ENCODE data around the gene ATP2B1.
A peak's percentile ranks its signal among the peaks of the same experiment; 100 is the strongest.

The ATP2B1 gene

GRCh38 chr12:89542912-89543592, 165.6 kb downstream of the ATP2B1 start:
- Histone ChIP-seq H3K27ac (no peak overlapping the region), H3K36me3 (no peaks in the 10 kb centered on the region), H3K4me2 (peak overlapping the region in 3 of 11 experiments; percentile 44 to 71 (median 58); a peak in 6 of 22 replicates), H3K9ac (no peak overlapping the region), H3K27me3 (no peaks in the 10 kb centered on the region), H4K20me1 (0 out of 22 replicates have a peak, but pooled peaks cover 0 to 4% (median 0%) of the 10 kb centered on the region in 11 experiments), H3K9me3 (replicated peaks in 1 of 11) (no peaks in the 10 kb centered on the region), H3K4me1 (peaks cover 16 to 49% (median 25%) of the 10 kb centered on the region in 10 experiments), H3K4me3 (no peak overlapping the region)
- TF ChIP-seq Cebpa-rat (IDR thresholded peaks at IDR 0.05), result no peak

GRCh38 chr12:89542236-89542635, 166.4 kb downstream of the ATP2B1 start:
- no peaks in the 10 kb centered on the region for H3K36me3 ChIP-seq
- no peaks in the 10 kb centered on the region for H3K27me3 ChIP-seq
- TF ChIP-seq Cebpa-rat (IDR thresholded peaks at IDR 0.05), result no peak
- peak overlapping the region in 1 of 11 experiments; percentile 71; a peak in 3 of 22 replicates for H3K4me2 ChIP-seq
- H3K9ac ChIP-seq, result no peak overlapping the region
- 0 out of 22 replicates have a peak, but pooled peaks cover 0 to 4% (median 0%) of the 10 kb centered on the region in 11 experiments for H4K20me1 ChIP-seq
- H3K9me3 ChIP-seq (replicated peaks in 1 of 11), result no peaks in the 10 kb centered on the region
- H3K4me3 ChIP-seq, result no peak overlapping the region
- H3K4me1 ChIP-seq, result peaks cover 16 to 47% (median 25%) of the 10 kb centered on the region in 10 experiments
- no peak overlapping the region for H3K27ac ChIP-seq

GRCh38 chr12:89540586-89540985, 168.1 kb downstream of the ATP2B1 start:
- Histone ChIP-seq H3K27me3 (no peaks in the 10 kb centered on the region), H4K20me1 (0 out of 22 replicates have a peak, but pooled peaks cover 0 to 4% (median 0%) of the 10 kb centered on the region in 11 experiments), H3K9ac (no peak overlapping the region), H3K9me3 (replicated peaks in 1 of 11) (no peaks in the 10 kb centered on the region), H3K4me1 (peaks cover 14 to 32% (median 20%) of the 10 kb centered on the region in 10 experiments), H3K4me2 (no peak overlapping the region), H3K27ac (no peak overlapping the region), H3K36me3 (no peaks in the 10 kb centered on the region), H3K4me3 (no peak overlapping the region)
- TF ChIP-seq Cebpa-rat (IDR thresholded peaks at IDR 0.05), result no peak

- H3K4me2 ChIP-seq, result no peak overlapping the region
Observed at GRCh38 chr12:89539426-89540223, 169.0 kb downstream of the ATP2B1 start.

GRCh38 chr12:89538897-89539296, 169.7 kb downstream of the ATP2B1 start:
- no peak for TF ChIP-seq Cebpa-rat (IDR thresholded peaks at IDR 0.05)
- H4K20me1 ChIP-seq, result peaks cover 0 to 6% (median 2%) of the 10 kb centered on the region in 11 experiments; a peak in 4 of 22 replicates
- H3K9ac ChIP-seq, result no peak overlapping the region

More at GRCh38 chr12:89539426-89540223, 169.0 kb downstream of the ATP2B1 start:
- TF ChIP-seq Cebpa-rat (IDR thresholded peaks at IDR 0.05), result no peak
- H3K9me3 ChIP-seq (replicated peaks in 1 of 11), result no peaks in the 10 kb centered on the region
- no peak overlapping the region for H3K9ac ChIP-seq
- H3K4me1 ChIP-seq, result peaks cover 5 to 22% (median 10%) of the 10 kb centered on the region in 10 experiments
- no peaks in the 10 kb centered on the region for H3K36me3 ChIP-seq
- H3K27me3 ChIP-seq, result no peaks in the 10 kb centered on the region
- no peak overlapping the region for H3K27ac ChIP-seq
- H3K4me3 ChIP-seq, result no peak overlapping the region
- 0 out of 22 replicates have a peak, but pooled peaks cover 0 to 4% (median 0%) of the 10 kb centered on the region in 11 experiments for H4K20me1 ChIP-seq

More at GRCh38 chr12:89538897-89539296, 169.7 kb downstream of the ATP2B1 start:
- H3K9me3 ChIP-seq (replicated peaks in 1 of 11), result no peaks in the 10 kb centered on the region
- no peaks in the 10 kb centered on the region for H3K36me3 ChIP-seq
- H3K4me1 ChIP-seq, result peaks cover 0 to 15% (median 3%) of the 10 kb centered on the region in 10 experiments; a peak in 11 of 20 replicates
- no peak overlapping the region for H3K27ac ChIP-seq
- H3K27me3 ChIP-seq, result no peaks in the 10 kb centered on the region
- H3K4me2 ChIP-seq, result no peak overlapping the region
- H3K4me3 ChIP-seq, result no peak overlapping the region
